NAMALWA (cell line): ENCODE data around the gene DMAC2.
A peak's percentile ranks its signal among the peaks of the same experiment; 100 is the strongest.
"Not testable (repeated sequence)": the region's sequence is repeated elsewhere in the genome, so short reads cannot be mapped to it uniquely, and the experiment has no call there.

Experiments used
- DNase-seq: peaks from one replicate; pipeline ENCODE4 v3.0.0-alpha.2; 2015; ENCODE audit warnings: low spot score

DMAC2 gene

GRCh38 chr19:41398598-41398997, 41.1 kb downstream of the DMAC2 start:
- DNase-seq, result peak; percentile 56

DNA sequence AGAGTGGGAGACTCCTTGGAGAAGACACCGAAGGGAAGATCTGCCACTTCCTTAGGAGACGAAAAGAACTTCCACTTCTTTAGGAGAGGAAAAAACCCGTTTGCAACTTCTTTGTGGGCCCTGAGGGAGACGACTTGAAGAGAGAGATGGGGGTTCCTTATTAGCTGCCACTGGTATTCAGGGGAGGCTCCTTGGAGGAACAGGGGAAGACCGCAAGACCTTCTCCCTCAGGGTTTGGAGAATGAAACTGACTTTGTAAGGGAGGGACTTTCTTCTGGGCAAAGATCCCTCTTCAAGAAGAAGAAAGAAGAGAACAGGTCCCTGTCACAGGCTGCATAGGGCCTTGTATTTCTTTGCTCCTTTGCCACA, 41.7 kb downstream of the DMAC2 start:
- no peak for DNase-seq

- peak; percentile 100 for DNase-seq
Observed at GRCh38 chr19:41397086-41398049, 42.3 kb downstream of the DMAC2 start, which contains the start of the genes BCKDHA and EXOSC5. Gene BCKDHA, plus strand, starts transcription at chr19:41397818. Its CDS starts 10 bp downstream, at chr19:41397828. Gene EXOSC5, minus strand, starts transcription at chr19:41397359. Its CDS starts 31 bp downstream, at chr19:41397328.

GRCh38 chr19:41395355-41395754, 44.4 kb downstream of the DMAC2 start:
- DNase-seq, result no peak

DNA sequence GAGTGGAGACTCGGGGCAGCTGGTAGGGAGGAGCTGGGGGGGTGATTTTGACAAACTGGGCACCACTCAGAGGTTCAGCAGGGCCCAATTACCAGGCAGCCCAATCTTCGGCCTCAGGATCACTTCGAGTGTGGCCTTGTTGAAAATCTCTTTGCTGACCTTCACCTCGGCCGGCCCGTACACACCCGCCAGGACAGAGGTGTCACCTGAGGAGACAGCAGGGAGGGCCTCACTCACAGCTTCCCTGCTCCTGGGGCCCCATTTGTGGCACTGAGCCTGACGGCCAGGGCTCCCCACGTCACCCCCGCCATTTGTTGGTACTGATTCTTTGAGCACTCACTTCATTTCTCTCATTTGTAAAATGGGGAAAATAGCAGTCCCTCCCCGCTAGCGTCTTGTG, 46.9 kb downstream of the DMAC2 start:
- DNase-seq, result no peak

DNA sequence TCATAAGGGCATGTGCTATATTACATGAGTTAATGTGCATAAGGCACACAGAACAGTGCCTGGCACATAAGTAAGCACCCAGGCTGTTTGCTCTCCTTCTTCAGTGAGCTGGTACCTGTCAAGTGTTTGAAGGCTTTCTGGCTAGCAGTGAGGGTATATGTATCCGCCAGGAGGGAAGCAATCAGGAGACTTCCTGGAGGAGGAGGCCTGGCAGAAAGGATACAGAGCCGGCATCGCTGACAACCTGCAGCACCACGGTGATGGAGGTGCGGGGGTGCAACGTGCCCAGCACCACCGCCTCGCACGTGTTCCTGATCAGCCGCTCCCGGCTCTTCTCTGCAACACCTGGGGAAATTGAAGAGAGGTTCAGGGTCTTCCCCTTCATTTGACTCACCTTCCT, 48.1 kb downstream of the DMAC2 start:
- DNase-seq, result no peak

DNA sequence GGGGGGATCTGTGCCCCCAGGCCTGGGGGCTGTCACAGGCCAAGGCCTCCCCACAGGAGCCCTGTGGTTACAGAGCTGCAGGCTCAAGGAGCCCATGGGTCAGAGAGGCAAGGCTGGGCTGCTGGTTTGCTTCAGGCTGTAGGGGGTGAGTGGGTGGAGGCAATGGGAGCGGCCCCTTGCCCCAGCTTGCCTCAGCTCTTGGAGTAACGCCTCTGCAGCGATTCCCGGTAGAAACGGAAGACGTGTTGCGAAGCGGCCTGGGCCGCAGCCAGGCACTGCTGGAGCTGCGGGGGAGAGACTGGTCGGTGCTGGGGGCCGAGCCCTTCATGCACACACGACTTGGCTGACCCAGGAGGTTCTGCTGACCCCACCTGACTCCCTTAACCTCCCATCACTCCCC, 53.3 kb downstream of the DMAC2 start:
- no peak for DNase-seq

- no peak for DNase-seq
Observed at GRCh38 chr19:41384351-41384750, 55.4 kb downstream of the DMAC2 start.

DNA sequence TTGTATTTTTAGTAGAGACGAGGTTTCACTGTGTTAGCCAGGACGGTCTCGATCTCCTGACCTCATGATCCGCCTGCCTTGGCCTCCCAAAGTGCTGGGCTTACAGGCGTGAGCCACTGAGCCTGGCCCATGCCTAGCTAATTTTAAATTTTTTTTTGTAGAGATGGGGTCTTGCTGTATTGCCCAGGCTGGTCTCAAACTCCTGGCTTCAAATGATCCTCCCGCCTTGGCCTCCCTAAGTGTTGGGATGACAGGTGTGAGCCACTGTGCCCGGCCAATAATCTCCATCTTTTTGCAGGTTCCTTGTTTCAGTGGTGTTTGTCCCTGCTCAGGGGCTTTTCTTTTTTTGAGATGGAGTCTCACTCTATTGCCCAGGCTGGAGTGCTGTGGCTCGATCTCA, 58.2 kb downstream of the DMAC2 start:
- not testable (repeated sequence) for DNase-seq
